M059J (cell line): ENCODE results near the gene ATF7IP2. TPM values are rescaled to one million over a fixed set of nuclear protein-coding genes. Genes with fewer than 3 reads are reported as not detected.
A peak's percentile ranks its signal among the peaks of the same experiment; 100 is the strongest.
"Not testable (repeated sequence)": the region's sequence is repeated elsewhere in the genome, so short reads cannot be mapped to it uniquely, and the experiment has no call there.

Source experiments
- DNase-seq: peaks from one replicate; pipeline ENCODE4 v3.0.0-alpha.2; 2012; ENCODE audit warnings: low read depth
- total RNA-seq: library from RNA; depleted of rRNA; stranded (reverse); fragments of >200 nt; shearing (Covaris generic); gene quantifications from 2 replicates; pipeline ENCODE4 v1.2.3, GENCODE V29; 2014

The ATF7IP2 gene
- total RNA-seq, 1 experiment from 2014 or later = not detected

DNA sequence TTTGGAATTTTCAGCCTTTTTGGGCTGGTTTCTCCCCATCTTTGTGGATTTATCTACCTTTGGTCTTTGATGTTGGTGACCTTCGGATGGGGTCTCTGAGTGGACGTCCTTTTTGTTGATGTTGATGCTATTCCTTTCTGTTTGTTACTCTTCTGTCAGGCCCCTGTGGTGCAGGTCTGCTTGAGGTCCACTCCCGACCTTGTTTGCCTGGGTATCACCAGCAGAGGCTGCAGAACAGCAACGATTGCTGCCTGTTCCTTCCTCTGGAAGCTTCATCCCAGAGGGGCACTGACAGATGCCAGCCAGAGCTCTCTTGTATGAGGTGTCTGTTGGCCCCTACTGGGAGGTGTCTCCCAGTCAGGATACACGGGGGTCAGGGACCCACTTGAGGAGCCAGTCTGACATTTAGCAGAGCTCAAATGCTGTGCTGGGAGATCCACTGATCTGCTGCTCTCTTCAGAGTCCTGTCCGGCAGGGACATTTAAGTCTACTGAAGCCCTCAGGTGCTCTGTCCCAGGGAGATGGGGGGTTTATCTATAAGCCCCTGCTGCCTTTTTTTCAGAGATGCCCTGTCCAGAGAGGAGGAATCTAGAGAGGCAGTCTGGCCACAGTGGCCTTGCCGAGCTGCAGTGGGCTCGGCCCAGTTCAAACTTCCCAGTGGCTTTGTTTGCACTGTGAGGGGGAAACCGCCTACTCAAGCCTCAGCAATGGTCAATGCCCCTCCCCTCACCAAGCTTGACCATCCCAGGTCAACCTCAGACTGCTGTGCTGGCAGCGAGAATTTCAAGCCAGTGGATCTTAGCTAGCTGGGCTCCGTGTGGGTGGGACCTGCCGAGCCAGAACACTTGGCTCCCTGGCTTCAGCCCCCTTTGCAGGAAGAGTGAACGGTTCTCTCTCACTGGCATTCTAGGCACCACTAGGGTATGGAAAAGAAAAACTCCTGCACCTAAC, 66.6 kb downstream of the ATF7IP2 start:
- DNase-seq = not testable (repeated sequence)

DNA sequence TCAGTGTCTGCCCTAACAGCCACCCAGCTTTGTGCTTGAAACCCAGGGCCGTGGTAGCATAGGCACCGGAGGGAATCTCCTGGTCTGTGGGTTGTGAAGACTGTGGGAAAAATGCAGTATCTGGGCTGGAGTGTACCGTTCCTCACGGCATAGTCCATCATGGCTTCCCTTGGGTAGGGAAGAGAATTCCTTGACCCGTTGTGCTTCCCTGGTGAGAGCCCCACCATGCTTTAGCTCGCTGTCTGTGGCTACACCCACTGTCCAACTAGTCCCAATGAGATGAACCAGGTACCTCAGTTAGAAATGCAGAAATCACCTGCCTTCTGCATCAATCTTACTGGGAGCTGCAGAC, 67.3 kb downstream of the ATF7IP2 start:
- no peak for DNase-seq

DNA sequence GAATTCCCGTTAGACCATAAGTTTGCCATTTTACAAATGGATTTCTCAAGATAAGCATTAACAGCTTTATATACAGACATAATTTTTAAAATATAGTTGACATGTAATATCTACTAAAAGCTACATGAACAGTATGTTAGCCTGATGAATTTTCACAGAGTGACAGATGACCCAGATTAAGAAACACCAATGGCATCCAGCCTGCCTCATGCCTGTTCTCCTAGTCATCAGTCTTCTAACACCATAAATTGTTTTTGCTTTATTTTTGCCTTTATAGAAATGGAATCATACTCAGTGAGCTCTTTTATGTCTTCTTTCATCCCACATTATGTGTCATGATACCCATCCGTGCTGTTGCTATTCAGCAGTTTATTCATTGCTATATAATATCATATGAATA, 80.0 kb downstream of the ATF7IP2 start:
- DNase-seq = peak; percentile 4

DNA sequence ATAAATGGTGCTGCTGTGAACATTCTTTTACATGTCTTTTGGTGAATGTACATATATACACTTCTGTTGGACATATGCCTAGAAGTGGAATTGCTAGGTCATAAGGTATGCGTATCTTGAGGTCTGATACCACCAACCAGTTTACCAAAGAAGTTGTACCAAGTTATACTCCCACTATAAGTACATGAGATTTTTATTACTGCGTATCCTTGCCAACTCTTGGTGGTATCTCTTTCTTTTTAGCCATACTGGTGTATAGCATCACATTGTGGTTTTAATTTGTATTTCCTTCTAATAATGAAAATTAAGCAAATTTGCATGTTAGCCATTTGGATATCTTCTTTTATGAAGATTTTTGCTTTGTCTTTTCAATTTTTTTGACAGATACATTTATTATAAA, 80.5 kb downstream of the ATF7IP2 start:
- DNase-seq = no peak

DNA sequence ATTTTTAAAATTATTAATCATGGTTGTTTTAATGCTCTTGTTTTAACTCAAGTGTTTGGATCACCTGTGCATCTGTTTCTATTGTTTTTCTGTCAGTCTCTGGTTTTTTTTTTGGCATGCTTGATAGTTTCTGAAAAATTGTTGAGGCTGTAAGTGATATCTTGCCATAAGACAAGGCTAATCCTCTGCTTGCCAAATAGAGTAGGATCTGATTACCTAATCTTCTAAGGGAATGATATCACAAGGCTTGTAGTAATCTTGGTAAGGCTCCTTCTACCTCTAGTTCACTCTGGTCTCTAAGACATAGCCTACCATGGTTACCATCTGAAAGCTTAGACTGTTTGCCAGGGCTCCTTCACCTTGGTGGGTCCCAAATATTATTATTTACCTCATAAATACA, 81.0 kb downstream of the ATF7IP2 start:
- DNase-seq = no peak

DNA sequence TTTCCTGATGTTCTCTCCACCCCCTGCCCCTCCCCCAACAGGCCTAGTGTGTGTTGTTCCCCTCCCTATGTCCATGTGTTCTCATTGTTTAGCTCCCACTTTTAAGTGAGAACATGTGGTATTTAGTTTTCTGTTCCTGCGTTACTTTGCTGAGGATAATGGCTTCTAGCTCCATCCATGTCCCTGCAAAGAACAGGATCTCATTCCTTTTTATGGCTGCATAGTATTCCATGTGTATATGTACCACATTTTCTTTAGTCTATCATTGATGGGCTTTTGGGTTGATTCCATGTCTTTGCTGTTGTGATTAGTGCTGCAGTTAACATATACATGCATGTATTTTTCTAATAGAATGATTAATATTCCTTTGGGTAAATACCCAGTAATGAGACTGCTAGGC, 90.8 kb downstream of the ATF7IP2 start:
- not testable (repeated sequence) for DNase-seq

DNA sequence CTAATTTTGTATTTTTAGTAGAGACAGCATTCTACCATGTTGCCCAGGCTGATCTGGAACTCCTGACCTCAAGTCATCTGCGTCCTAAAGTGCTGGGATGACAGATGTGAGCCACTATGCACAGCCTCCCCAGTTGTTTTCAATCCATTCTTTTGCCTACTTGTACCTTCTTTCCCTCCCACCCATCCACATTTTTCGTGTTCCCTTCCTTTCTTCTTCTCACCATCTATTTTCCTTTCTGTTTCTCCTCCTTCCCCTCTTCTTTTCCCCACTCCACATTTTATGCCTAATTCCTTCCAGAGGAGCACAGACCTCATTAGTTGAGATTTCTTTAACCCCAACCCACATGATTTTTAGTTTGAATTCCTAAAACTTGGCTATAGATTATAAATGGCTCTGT, 94.3 kb downstream of the ATF7IP2 start:
- DNase-seq = no peak

DNA sequence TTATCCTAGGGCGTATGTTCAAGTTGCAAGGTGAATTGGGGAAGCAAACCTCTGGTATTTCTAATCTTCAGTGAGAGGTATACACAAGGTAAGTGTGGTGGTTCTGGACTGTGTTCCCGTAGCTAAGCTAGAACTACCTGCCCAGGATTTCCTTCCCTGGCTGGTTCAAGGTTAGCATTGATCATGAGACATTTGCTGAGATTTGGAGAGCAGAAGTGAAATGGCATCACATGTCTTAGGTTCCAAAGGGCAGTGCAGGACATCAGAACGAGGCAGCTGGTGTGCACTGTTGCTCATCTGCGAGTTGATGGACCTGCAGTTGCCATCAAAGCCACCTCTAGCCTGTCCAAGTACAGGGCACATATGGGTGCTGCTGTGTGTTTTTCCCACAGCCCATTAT, 99.3 kb downstream of the ATF7IP2 start:
- DNase-seq = no peak

DNA sequence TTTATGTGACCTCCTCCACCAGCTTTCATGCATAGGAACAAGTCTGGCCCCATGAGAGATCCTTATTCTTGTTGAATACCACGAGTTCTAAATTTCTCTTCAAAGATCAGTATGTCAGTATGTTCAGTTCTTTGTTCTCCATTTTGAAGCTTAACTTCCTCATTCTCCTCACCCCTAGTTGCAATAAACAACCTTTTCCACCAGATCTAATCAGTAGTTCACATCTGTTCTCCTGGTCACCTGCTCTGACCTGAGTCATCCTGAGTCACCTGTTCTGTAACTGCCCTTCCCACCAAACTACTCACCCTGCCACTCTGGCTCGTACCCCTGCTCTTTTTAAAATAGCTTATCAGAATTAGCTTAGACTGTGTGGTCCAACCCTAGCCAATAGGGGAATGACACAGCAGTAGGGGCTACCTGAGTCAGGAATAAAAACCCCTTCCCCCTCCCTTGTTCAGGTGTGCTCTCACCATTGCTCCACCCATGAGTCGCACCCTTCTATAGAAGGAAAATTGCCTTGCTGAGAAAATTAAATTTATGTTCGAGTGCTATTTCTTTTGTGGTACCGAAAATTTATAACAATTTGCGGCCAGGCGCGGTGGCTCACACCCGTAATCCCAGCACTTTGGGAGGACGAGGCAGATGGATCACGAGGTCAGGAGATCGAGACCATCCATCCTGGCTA, 100.0 kb downstream of the ATF7IP2 start:
- peak; percentile 12 for DNase-seq

DNA sequence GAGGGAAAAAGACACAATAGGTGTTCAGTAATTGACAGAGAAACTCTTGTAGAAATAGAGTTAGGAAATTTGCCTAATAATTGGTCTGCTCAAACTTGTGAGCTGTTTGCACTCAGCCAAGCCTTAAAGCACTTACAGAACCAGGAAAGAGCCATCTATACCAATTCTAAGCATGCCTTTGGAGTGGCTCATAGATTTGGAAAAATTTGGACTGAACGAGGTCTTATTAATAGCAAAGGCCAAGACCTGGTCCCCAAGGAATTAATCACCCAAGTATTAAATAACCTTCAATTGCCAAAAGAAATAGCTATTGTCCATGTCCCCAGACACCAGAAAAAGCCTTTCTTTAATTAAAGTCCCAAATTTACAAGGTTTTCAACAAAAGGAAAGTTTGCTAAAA, 104.3 kb downstream of the ATF7IP2 start:
- no peak for DNase-seq

DNA sequence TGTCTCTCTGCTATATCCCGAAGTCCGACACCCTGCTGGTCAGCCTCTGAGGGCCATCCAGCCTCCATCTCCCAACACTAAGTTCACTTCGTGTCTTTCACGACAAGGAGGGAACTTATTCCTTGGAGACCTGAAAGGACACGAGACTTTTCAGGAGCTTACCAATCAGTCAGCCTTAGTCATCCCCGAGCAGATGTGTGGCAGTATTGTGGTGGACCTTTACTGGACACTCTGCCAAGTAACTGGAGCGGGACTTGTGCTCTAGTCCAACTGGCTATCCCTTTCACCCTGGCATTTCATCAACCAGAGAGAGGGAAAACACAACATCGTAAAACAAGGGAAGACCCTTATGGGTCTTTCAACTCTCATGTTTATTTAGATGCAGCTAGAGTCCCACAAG, 107.4 kb downstream of the ATF7IP2 start:
- peak; percentile 41 for DNase-seq

DNA sequence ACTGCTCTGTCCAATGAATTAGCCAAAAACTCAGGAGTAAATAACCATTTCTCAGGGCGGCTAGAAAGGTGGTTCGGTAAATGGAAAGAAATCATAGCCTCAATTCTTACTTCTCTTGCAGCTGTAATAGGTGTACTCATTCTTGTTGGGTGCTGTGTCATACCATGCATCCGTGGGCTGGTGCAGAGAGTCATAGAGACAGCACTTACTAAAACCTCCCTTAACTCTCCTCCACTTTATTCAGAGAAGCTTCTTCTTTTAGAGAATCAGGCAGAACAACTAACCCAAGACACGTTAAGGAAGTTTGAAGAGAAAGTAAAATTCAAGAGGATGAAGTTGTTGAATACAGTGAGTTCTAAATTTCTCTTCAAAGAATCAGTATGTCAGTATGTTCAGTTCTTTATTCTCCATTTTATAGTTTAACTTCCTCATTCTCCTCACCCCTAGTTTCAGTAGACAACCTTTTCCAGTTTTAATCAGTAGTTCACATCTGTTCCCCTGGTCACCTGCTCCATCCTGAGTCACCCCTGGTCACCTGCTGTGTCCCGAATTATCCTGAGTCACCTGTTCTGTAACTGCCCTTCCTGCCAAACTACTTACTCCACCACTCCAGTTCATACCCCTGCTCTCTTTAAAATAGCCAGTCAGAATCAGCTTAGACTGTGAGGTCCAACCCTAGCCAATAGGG, 108.6 kb downstream of the ATF7IP2 start:
- DNase-seq = no peak

DNA sequence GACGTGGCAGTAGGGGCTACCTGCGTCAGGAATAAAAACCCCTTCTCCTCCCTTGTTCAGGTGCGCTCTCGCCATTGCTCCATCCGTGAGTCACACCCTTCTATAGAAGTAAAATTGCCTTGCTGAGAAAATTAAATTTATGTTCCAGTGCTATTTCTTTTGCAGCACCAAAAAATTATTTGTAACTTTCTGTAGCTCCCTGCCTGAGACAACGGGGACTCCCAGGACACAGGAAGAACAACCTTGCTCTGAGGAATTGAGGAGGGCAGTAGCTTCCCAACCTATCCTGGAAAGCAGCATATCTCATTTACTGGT, 109.1 kb downstream of the ATF7IP2 start:
- no peak for DNase-seq

DNA sequence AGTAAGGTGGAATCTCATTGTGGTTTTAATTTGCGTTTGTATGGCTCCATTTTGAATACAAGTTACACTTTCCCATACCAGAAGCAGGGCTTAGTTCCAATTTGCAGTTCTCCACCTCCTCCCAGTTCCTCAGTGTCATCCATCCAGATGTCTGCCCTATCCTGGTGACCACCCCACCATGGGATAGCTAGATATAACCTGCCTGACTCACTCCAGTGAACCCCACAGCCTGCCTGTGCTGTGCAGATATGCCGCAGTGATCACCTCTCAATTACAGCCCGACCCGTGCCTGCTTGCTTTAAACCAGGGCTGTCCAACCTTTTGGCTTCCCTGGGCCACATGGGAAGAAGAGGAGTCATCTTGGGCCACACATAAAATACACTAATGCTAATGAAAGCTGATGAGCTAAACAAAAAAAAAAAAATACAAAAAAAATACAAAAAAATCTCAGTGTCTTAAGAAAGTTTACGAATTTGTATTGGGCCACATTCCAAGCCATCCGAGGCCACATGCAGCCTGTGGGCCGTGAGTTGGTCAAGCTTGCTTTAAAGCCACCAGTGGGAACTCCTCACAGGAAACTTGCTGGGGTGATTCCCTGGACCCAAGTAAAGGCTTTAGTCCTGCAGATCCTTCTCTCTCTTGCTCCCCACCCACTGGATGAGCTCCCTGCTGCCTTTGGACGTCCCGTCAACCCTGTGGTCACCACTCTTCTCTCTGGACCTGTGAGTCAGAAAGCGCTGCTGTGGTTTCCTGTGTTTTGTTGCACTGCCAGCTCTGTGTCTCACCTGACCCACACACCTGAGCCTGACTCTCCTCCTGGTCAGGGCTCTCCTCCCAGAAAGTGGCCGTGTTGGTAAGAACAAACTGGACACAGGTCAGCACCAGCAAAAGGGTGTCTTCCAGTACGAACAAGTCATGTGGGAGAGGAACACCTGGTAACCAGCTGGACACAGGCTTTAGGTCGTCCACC, 111.6 kb downstream of the ATF7IP2 start:
- peak; percentile 84 for DNase-seq

DNA sequence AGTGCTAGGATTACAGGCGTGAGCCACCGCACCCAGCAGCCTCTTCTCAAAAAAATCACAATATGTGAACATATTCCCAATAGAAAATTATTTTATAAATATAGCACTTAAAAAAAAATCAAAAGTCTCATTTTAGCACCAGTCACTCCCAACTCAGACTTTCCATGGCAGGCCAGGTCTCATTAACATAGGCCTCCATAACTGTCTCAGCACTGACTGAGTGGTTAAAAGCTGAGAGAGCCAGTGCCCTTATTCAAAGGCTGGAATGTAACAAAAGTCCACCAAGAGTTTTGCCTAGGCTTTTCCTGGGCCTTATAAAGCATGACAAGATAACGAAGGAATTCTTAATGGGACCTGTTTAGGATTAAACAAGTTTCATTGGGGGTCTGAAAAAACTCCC, 114.7 kb downstream of the ATF7IP2 start:
- DNase-seq = no peak

DNA sequence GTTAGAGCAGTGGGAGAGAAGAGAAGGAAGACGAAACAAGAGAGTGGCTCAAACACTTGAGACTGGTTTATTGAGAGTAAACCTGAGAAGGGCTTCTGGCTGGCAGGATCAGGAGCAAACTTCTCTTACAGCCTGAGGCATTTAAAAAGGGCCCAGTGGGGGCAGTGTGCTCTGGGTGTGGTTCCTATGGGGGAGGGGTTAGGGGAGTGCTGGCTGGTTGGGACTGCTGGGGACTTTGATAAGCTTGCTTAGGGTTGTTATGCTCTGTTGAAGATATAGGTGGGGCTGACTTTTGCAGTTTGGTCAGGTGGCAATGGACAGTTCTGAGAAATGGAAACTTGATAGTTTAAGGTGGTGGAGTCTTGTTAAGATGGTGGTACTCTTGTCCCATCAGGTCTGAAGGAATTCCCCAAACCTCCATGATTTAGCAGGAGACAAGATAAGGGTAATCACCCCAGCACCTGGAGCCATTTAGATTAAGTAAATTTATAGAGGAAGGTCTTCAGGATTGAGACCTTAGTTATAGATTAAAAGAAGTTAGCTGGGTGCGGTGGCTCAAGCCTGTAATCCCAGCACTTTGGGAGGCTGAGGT, 115.3 kb downstream of the ATF7IP2 start:
- no peak for DNase-seq

DNA sequence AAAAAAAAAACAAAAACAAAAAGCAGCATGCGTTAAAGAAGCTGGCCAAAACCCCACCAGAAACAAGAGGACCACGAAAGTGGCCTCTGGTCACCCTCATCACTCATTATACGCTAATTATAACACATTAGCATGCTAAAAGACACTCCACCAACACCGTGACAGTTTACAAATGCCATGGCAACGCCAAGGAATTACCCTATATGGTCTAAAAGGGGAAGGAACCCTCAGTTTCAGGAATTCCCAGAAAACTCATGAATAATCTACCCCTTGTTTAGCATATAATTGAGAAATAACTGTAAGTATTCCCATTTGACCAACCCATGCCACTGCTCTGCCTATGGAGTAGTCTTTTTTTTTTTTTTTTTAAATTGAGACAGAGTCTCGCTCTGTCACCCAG, 116.9 kb downstream of the ATF7IP2 start:
- DNase-seq = no peak

DNA sequence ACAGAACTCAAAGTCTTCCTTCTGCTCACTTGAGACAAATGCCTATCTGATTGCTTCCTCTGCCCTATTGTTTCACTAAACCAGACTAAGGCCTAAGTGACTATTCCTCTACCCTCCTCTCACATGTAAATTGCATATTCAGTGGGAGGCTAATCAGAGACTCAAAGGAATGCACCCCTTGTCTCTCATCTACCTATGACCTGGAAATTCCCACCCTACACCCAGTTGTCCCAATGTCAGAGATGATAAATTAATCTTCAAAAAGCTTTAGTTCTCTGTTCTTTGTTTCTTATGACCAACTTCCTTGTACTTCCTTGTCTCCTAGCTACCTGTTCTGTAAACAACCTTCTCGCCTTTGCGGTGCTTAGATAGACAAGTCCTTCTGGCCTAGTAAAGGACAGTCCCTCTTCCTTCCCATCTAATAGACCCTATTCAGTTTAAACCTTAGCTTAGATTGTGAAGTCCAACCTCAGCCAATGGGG, 118.6 kb downstream of the ATF7IP2 start:
- DNase-seq = no peak

DNA sequence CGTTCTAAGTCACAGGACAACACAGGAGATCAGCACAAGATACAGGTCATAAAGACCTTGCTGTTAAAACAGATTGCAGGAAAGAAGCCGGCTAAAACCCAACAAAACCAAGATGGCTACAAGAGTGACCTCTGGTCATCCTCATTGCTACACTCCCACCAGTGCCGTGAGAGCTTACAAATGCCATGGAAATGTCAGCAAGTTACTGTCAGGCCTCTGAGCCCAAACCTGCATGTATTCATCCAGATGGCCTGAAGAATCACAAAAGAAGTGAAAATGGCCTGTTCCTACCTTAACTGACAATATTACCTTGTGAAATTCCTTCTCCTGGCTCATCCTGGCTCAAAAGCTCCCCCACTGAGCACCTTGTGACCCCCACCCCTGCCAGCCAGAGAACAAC, 119.4 kb downstream of the ATF7IP2 start:
- DNase-seq = not testable (repeated sequence)

DNA sequence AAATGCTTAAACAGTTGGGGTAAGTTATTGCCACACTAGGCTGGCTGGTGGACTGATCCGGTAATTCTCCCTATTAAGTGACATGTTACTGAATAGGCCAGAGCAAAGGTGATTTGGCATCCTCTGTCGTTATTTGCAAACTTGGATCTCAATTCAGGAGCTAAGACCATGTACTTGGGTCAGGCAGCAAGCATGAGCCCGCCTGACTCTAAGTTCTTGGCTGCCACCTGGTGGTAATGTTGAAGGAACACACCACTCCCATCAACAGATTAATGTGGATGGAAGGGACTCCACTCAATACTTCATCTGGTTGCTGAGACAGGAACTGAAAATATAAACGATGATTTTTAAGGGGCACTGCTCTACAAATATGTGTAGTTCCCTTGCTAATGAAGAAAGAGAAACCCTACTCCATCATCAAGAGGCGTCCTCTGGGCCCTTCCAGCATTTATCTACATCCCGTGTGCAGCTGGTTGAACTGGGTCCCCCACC, 123.7 kb downstream of the ATF7IP2 start:
- peak; percentile 80 for DNase-seq

DNA sequence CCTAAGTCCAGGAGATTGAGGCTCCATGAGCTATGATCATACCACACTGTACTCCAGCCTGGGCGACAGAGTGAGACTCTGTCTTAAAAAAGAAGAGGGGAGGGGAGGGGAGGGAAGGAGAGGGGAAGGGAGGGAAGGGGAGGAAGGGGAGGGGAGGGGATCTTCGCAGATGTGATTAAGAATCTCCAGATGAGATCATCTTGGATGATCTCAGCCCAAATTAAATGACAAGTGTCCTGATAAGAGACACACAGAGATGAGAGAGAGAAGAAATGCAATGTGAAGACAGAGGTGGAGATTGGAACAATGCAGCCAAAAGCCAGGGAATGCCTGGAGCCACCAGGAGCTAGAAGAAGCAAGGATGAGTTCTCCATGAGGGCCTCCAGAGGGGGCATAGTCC, 124.4 kb downstream of the ATF7IP2 start:
- no peak for DNase-seq
